ENCODE results near the gene VPS33B. TPM values are rescaled to one million over a fixed set of nuclear protein-coding genes. Genes with fewer than 3 reads are reported as not detected.

VPS33B gene
- total and polyA plus RNA-seq, 2 of the 8 experiments (the other 6 are each of a cell fraction or from before 2014, with no cell fraction given): 11.8 to 17.3 TPM

DNA sequence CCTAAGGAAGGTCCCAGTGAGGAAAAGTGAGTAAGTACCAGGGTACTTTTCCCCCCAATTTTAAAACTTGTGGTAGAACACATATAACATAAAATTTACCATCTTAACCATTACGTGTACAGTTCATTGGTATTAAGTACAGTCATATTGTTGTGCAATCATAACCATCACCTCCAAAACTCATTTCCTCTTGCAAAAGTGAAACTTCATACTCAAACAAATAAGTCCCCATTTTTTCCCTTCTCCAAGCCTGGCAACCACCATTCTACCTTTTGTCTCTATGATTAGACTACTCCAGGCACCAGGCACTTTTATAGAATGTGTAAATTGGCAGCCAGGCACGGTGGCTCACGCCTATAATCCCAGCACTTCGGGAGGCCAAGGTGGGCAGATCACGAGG lies 40.3 kb downstream of the VPS33B start (continued):
- TF ChIP-seq BRCA1 (IDR thresholded peaks at IDR 0.05; ENCODE audit: low read depth, low read length): no peak

Data from H1 (cell line).